H1 (cell line): ENCODE data around the gene JADE1. TPM values are rescaled to one million over a fixed set of nuclear protein-coding genes. Genes with fewer than 3 reads are reported as not detected.

ENCODE experiments used
- HDAC6 ChIP-seq: IDR thresholded peaks from one replicate; pipeline ENCODE4 v1.7.1; 2012; ENCODE audit warnings: low read depth, mild to moderate bottlenecking, inconsistent platforms, low read length, moderate library complexity
- TAF7 ChIP-seq: optimal IDR thresholded peaks from 2 replicates; pipeline ENCODE3; 2011; ENCODE audit warnings: low read depth, mild to moderate bottlenecking, inconsistent platforms, low read length, moderate library complexity, borderline replicate concordance
- polyA plus RNA-seq, 7 experiments: library from polyadenylated mRNA; depleted of rRNA in 3 of 7; stranded (reverse) in 5 of 7; unstranded in 2 of 7; fragments of >200 nt in 5 of 7; fragments of 200-250 nt in 2 of 7; gene quantifications; 1 replicate in 5 of 7; 2 replicates in 1 of 7; 4 replicates in 1 of 7; pipeline versions ENCODE4 v1.2.1 to v1.2.3, GENCODE V29; 2011 to 2013; ENCODE audit warnings: missing spikeins in 2 of 7, mixed read lengths in 2 of 7
- total RNA-seq: library from RNA; stranded (reverse); fragmentation: NEBNext Ultra II Directional; extraction: Animal tissue kit (Norgen Biotek cat#: 25700); gene quantifications from 2 replicates; pipeline ENCODE4 v1.2.1, GENCODE V29; 2021

JADE1 gene
- total and polyA plus RNA-seq, 2 of the 8 experiments (the other 6 are each of a cell fraction or from before 2014, with no cell fraction given), result 37.7 to 213 TPM

DNA sequence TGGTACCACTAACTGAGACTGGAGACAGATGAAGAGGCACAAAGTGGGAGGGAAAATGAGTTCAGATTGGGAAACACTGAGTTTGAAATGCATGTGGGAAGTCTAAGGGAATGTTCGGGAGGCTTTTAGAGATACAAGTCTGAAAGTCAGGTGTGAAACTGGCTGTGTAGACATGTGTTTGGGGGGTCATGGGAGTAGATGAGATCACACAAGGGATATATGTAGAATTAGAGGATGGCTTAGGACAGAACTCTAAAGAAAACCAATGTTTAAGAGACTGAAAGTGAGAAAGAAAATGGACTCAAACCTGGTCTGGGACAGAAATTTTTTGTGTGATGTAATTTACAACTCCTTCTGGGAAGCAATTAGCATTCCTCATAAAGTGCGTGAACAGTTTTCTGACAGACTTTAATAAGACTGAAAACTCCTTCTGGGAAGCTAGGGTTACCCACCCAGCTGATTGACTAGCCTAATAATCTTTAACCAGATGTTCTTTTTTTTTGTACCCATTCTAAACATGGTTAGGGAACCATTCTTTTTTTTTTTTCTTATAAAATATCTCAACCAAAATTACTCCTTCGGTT, 8.7 kb upstream of the JADE1 start (continued):
- TF ChIP-seq TAF7 (no peak), HDAC6 (no peak)
